Limb (tissue), 2 donors: ENCODE measurements around the gene KCNH5.

Experiments
- DNase-seq, 2 donors: peaks; one replicate each; pipeline ENCODE4 v3.0.0-alpha.2; 2016; ENCODE audit errors: extremely low spot score in 2 of 2

The KCNH5 gene

GRCh38 chr14:62743560-62743959 lies 301.7 kb downstream of the KCNH5 start:
- no peak for DNase-seq

- no peak for DNase-seq
These were observed 302.1 kb downstream of the KCNH5 start for GRCh38 chr14:62743118-62743517.

GRCh38 chr14:62739647-62740046 lies 305.6 kb downstream of the KCNH5 start:
- DNase-seq: no peak

GRCh38 chr14:62736048-62737043 lies 308.9 kb downstream of the KCNH5 start:
- no peak for DNase-seq

- no peak for DNase-seq
These were observed 310.4 kb downstream of the KCNH5 start for GRCh38 chr14:62734831-62735230.

GRCh38 chr14:62722406-62722805 lies 322.9 kb downstream of the KCNH5 start:
- DNase-seq: no peak

GRCh38 chr14:62718629-62719028 lies 326.6 kb downstream of the KCNH5 start:
- DNase-seq: no peak

- no peak for DNase-seq
These were observed 333.8 kb downstream of the KCNH5 start for GRCh38 chr14:62711351-62712023.

- no peak for DNase-seq
These were observed 334.4 kb downstream of the KCNH5 start for GRCh38 chr14:62710811-62711210.

GRCh38 chr14:62709773-62710172 lies 335.5 kb downstream of the KCNH5 start:
- no peak for DNase-seq

GRCh38 chr14:62706217-62706616 lies 339.0 kb downstream of the KCNH5 start:
- no peak for DNase-seq

GRCh38 chr14:62697461-62697860 lies 347.8 kb downstream of the KCNH5 start:
- no peak for DNase-seq

GRCh38 chr14:62696929-62697328 lies 348.3 kb downstream of the KCNH5 start:
- no peak for DNase-seq

GRCh38 chr14:62696331-62696924 lies 348.8 kb downstream of the KCNH5 start:
- no peak for DNase-seq

GRCh38 chr14:62694075-62694474 lies 351.2 kb downstream of the KCNH5 start:
- no peak for DNase-seq

GRCh38 chr14:62692490-62693106 lies 352.7 kb downstream of the KCNH5 start:
- no peak for DNase-seq

GRCh38 chr14:62691647-62692489 lies 353.4 kb downstream of the KCNH5 start:
- DNase-seq: no peak

GRCh38 chr14:62689733-62690132 lies 355.5 kb downstream of the KCNH5 start:
- DNase-seq: no peak

- no peak for DNase-seq
These were observed 357.4 kb downstream of the KCNH5 start for GRCh38 chr14:62687818-62688217.

GRCh38 chr14:62684376-62684775 lies 360.9 kb downstream of the KCNH5 start:
- DNase-seq: no peak

- DNase-seq: no peak
These were observed 363.1 kb downstream of the KCNH5 start for GRCh38 chr14:62682208-62682607.
